GM12801 (cell line): ENCODE data around the gene SLC5A9.

Source experiments
- CTCF ChIP-seq: IDR thresholded peaks from one replicate; pipeline ENCODE4 v1.5.1; 2011; ENCODE audit warnings: control low read depth; ENCODE audit not compliant: insufficient read length; ENCODE audit errors: extremely low read depth

SLC5A9 gene

GRCh38 chr1:48215889-48216288 lies 6.6 kb upstream of the SLC5A9 start:
- no peak for TF ChIP-seq CTCF

- TF ChIP-seq CTCF, result no peak
Measured at GRCh38 chr1:48216313-48216712, 6.2 kb upstream of the SLC5A9 start.

- no peak for TF ChIP-seq CTCF
Measured at GRCh38 chr1:48216941-48217340, 5.6 kb upstream of the SLC5A9 start.

GRCh38 chr1:48217856-48218255 lies 4.7 kb upstream of the SLC5A9 start:
- TF ChIP-seq CTCF, result no peak

GRCh38 chr1:48219803-48220202 lies 2.7 kb upstream of the SLC5A9 start:
- no peak for TF ChIP-seq CTCF

GRCh38 chr1:48221122-48221521 lies 1.4 kb upstream of the SLC5A9 start:
- no peak for TF ChIP-seq CTCF

GRCh38 chr1:48221657-48222056 lies 859 bp upstream of the SLC5A9 start:
- TF ChIP-seq CTCF, result no peak
